NCI-H2227 treated with DMSO at 0.1 percent for 48 hours (cell line): ENCODE measurements around the gene KCMF1.
A peak's percentile ranks its signal among the peaks of the same experiment; 100 is the strongest.

Experiments
- DNase-seq: peaks from one replicate; lab custom pipeline; 2025; lab: John Stamatoyannopoulos, UW

KCMF1 gene

DNA sequence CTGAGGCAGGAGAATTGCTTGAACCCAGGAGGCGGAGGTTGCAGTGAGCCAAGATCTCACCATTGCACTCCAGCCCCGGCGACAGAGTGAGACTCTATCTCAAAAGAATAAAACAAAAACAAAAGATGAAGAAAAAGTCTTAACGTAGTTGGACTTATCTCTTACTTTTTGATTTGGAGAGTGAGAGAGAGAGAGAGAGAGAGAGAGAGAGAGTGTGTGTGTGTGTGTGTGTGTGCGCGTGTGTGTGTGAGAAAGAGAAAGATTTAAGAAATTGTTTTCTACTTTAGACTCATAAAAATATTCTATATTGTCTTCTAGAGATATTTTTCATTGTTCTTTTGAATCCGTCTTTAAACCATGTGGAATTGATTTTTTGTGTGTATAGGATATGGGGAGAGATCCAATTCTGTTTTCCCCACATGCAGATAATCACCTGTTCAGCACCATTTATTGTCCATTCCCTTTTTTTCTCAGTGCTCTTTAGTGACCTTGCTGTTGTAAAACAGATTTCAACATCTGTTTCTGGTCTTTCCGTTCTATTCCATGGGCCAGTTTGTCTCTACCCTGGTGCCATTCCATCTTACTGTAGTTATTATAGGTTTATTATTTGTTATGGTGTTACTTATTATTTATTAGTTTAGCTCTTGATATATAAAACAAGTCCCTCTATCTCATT, 53.5 kb downstream of the KCMF1 start:
- DNase-seq, result no peak

DNA sequence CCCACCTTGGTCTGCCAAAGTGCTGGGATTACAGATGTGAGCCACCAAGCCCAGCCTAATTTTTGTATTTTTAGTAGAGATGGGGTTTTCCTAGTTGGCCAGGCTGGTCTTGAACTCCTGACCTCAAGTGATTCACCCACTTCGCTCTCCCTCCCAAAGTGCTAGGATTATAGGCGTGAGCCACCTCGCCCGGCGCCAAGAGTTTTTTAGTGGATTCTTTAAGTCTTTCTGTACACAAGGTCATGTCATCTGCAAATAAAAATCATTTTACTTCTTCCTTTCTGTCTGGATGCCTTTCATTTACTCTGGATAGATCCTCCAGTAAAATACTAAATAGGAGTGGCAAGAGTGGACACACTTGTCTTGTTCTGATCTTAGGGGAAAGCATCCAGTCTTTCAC, 61.7 kb downstream of the KCMF1 start:
- DNase-seq, result no peak

DNA sequence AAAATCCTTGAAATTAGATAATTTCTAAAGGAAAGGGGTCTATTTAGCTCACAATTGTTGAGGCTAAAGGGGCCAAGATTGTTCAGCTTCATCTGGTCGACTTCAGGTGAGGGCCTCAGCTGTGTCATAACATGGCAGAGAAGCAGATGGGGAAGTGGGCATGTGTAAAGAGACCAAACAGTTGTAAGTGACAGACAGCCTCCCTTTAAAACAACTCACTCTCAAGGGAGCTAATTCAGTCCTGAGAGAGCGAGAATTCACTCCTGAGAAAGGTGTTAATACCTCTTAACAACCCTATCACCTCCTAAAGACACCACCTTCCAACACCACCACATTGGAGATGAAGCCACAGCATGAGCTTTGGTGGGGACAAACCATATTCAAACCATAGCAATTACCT, 62.4 kb downstream of the KCMF1 start:
- no peak for DNase-seq

GRCh38 chr2:85034158-85034557, 63.2 kb downstream of the KCMF1 start:
- no peak for DNase-seq

GRCh38 chr2:85037622-85038021, 66.7 kb downstream of the KCMF1 start:
- DNase-seq, result no peak

- no peak for DNase-seq
These were observed 71.4 kb downstream of the KCMF1 start for GRCh38 chr2:85042330-85042729.

GRCh38 chr2:85048534-85048933, 77.6 kb downstream of the KCMF1 start:
- no peak for DNase-seq

- no peak for DNase-seq
These were observed 78.3 kb downstream of the KCMF1 start for GRCh38 chr2:85049236-85049635.

GRCh38 chr2:85053802-85054201, 82.8 kb downstream of the KCMF1 start:
- no peak for DNase-seq

DNA sequence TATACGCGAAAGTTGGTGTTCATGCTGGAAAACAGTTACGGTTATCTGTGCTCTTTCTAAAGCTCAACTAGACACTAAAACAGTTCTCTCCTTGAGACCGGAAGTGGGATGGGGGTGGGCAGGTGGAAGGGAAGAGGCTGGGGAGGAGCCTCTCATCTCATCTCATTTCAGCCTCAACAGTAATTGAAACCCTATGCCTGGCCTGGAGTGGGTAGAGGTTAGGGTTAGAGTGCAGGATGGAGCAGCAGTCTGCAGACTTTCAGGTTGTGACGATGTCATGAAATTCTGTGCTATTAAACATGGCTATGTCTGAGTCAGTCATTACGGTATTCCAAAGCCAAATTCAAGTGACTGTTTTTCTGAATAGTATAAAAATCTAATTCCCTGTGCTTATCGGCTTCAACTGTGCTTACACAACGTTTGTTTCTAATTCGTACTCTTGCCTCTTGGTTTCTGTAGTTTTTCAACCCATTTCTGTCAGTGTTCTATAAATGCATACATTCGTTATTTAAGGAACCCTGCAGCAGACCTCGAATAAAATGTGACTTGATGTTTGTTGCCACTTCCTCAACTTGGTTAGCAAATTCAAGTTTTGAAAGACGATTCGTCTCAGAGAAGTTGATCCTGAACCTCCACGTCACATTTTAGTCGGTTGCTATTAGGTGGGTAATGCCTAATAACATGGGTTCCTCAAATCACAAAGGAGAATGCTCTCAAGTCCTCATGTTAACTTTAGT, 86.4 kb downstream of the KCMF1 start:
- no peak for DNase-seq

DNA sequence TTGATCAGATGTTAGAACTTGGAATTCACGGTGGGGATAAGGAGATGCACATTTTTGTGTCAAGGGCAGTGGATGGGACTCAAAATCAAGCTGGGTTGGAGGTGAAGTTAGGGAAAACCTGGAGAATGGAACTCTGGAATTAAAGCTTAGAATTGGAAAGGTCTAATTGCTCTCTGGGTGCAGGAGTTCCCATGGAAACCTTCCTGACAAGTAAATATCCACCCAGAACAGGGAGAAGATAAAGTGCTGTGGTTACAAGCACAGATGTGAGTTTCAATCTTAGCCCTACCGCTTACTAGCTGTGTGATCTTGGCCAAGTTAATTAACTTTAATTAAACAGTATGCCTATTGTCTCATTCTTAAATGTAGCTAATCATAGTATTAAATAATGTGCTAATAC, 90.9 kb downstream of the KCMF1 start:
- no peak for DNase-seq

DNA sequence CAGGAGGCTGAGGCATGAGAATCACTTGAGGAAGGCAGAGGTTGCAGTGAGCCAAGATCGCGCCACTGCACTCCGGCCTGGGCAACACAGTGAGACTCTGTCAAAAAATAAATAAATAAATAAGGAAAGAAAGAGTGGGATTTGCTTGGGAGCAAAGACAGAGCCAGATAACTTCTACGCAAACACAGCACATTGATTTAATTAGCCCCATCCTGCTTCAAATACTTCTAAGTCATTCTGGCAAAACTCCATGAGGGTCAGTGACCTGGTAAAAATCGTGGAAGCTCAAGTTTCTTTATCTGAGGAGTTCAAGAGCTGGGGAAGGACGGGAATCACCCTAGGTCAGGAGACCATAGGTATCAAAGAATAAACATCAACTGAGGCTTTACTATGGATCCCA, 91.6 kb downstream of the KCMF1 start:
- no peak for DNase-seq

- DNase-seq, result no peak
These were observed 93.1 kb downstream of the KCMF1 start for GRCh38 chr2:85063981-85064599.

DNA sequence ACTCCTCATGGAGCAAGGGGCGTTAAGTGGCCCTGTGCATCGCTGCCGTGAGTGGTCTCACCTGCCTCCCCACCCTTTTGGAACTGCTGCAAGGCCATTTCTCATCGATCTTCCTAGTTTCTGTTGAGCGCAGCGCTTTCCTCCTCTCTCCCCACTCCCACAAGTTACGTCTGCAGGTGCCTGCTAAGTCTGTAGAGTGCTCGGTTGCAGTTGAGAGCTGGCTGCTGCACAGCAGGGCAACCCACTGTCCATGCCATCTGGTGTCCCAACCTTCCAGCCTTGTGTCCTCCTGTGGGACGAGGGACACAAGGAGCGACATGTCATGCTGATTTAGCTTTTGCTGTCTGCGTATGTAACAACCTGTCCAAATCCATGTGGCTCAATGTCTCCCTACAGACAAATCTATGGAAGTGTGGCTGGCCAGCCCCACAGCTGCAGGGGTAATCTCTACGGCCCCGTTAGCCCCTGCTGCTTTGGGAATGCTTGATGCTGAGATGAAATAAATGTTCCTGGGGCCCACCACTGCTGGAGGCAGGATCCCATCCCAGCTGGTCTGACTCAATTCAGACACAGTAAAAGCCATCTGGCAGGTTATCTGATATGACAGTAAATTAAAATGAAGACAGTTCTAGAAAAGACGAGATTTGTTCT, 94.1 kb downstream of the KCMF1 start:
- no peak for DNase-seq

DNA sequence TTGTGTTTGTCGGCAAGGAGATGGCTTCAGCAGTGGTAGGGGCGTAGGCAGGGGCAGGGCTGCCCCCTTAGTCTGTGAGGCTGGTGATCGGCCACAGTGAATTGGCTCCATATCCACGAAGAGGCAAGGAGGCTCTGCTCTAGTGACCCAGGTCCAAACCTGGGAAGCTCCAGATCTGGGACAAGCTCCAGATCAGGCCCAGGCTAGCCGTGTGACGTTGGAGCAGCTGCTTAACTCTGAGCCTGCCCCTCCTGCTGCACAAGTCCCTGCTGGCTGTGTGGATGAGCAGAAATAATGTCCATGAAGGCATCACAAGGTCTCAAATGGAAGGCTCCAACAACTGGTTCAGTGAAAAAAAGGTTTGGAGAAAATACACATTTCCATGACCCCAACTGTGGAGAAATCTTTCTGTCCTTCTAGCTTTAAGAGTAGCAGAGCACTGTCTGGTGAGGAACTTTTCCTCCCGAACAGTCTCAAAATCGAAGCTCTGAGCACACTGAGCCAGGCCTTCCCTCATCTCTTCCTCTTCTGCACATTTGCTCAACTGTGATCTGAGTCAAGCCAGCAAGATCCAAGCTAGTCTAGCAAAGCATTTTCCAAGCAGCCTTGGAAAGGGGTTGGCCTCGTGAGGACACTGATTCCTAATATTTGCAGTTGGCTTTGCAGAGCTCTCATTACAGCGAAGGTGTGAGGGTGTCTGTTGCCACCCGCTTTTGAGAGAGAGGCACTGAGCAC, 95.2 kb downstream of the KCMF1 start:
- no peak for DNase-seq

- DNase-seq, result peak; percentile 85
These were observed 96.0 kb downstream of the KCMF1 start for GRCh38 chr2:85066874-85067351.

DNA sequence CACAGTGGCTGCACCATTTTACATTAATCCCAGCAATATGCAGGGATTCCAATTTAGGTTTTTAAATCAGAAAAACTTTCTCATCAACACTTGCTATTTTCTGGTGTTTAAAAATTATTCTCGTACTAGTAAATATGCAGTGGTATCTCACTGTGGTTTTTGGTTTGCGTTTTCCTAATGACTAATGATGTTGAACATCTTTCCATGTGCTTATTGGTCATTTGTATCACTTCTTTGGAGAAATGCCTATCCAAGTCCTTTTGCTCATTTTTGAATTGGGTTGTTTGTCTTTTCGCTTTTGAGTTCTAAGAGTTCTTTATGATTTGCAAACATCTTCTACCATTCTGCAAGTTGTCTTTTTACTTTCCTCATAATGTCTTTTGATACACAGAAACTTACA, 100.1 kb downstream of the KCMF1 start:
- no peak for DNase-seq

DNA sequence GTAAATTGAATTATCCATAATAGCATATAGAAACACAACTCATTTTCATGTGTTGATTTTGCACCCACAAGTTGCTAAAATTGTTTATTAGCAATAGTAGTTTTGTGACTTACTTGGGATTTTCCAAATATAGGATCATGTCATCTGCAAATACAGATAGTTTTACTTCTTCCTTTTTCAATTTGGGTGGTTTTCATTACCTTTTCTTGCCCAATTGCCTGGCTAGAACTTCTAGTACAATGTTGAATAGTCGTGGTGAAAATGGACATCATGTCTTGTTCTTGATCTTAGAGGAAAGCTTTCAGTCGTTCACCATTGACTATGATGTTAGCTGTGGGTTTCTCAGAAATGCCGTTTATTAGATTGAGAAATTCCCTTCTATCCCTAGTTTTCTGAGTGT, 102.1 kb downstream of the KCMF1 start:
- DNase-seq, result no peak

GRCh38 chr2:85076618-85077274, 105.8 kb downstream of the KCMF1 start:
- no peak for DNase-seq

DNA sequence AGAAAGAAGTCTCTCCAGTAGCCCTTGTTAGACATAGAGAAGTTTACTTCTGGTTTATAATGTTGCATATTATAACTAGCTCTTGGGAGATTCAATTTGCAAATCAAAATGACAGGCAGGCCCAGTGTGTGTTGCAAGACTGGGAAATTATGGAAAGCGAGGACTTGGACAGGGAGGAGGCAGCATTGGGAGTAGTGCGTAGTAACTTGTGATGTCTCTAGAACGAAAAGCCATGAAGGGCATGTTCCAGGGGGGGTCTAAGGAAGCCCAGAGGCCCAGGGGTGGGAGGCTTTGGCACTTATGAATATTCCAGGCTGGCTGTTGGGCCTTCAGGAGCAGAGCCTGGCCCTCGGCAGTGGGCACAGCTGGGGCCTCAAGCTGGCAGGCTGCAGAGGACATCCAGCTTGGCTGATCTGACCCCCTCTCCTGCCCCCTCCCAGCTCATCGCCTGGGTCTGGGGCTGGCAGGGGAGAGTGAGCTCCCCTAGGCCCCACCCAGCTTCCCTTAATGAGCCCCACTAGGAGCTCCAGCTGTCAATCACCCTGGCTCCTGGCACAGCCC, 107.0 kb downstream of the KCMF1 start:
- no peak for DNase-seq

DNA sequence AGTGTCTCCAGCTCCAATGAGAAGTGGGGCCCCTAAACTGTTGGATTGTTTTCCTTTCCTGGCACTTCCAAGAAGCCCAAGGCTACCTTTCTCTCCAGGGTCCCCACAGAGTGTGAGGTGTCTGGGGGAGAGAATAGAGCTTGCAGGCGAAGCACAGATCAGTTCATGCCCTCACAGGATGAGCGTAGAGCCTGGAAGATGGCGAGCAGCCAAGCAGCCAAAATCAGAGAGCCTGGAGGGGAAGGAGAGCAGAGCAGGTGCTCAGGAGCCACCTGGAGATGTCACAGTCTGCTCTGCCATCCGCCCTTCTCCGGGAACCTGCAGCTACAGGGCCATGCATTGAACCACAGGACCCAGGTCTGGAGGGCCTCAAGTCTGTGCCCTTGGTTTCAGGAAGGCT, 107.6 kb downstream of the KCMF1 start:
- DNase-seq, result no peak
